ENCODE data around the gene VIM.

VIM gene

GRCh38 chr10:17239345-17240085 is 11.5 kb downstream of the VIM start:
- H3K9me3 ChIP-seq, result no peaks in the 10 kb centered on the region
- no peaks in the 10 kb centered on the region for H3K27me3 ChIP-seq
- TF ChIP-seq, protein P1, sequence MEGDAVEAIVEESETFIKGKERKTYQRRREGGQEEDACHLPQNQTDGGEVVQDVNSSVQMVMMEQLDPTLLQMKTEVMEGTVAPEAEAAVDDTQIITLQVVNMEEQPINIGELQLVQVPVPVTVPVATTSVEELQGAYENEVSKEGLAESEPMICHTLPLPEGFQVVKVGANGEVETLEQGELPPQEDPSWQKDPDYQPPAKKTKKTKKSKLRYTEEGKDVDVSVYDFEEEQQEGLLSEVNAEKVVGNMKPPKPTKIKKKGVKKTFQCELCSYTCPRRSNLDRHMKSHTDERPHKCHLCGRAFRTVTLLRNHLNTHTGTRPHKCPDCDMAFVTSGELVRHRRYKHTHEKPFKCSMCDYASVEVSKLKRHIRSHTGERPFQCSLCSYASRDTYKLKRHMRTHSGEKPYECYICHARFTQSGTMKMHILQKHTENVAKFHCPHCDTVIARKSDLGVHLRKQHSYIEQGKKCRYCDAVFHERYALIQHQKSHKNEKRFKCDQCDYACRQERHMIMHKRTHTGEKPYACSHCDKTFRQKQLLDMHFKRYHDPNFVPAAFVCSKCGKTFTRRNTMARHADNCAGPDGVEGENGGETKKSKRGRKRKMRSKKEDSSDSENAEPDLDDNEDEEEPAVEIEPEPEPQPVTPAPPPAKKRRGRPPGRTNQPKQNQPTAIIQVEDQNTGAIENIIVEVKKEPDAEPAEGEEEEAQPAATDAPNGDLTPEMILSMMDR (IDR thresholded peaks at IDR 0.05; ENCODE audit: low read depth, low read length), result no peak
- H3K36me3 ChIP-seq, result no peaks in the 10 kb centered on the region; the same call in 1 of the 2 replicates
- no peaks in the 10 kb centered on the region for H3K4me1 ChIP-seq
- H3K4me3 ChIP-seq (ENCODE audit: low read depth, low read length), result no peak overlapping the region
- DNase-seq, result no peak

DNA sequence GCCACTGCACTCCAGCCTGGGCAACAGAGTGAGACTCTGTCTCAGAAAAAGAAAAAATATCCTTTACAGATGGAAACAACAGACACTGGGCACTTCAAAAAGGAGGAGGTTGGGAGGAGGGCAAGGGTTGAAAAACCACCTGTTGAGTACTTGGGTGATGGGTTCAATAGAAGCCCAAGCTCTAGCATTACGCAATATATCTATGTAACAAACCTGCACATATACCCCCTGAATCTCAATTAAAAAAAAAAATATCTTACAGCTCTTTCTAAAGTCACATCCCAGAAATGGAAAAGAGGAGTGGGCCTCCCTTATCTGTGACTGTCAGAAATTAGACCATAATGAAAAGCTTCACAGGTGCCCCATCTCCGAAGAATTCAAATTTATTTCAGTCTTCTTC is 12.1 kb downstream of the VIM start:
- DNase-seq, result no peak

GRCh38 chr10:17240616-17241015 is 12.6 kb downstream of the VIM start:
- H3K4me1 ChIP-seq, result no peaks in the 10 kb centered on the region
- no peaks in the 10 kb centered on the region for H3K36me3 ChIP-seq
- DNase-seq, result no peak
- no peaks in the 10 kb centered on the region for H3K9me3 ChIP-seq
- no peaks in the 10 kb centered on the region for H3K27me3 ChIP-seq
- TF ChIP-seq, protein P1 (IDR thresholded peaks at IDR 0.05; ENCODE audit: low read depth, low read length), result no peak
- H3K4me3 ChIP-seq (ENCODE audit: low read depth, low read length), result no peak overlapping the region

More for the DNA sequence above, 12.1 kb downstream of the VIM start:
- H3K4me3 ChIP-seq (ENCODE audit: low read depth, low read length), result no peak overlapping the region
- no peaks in the 10 kb centered on the region for H3K4me1 ChIP-seq
- no peaks in the 10 kb centered on the region for H3K27me3 ChIP-seq
- H3K36me3 ChIP-seq, result no peaks in the 10 kb centered on the region; the same call in 1 of the 2 replicates
- TF ChIP-seq, protein P1 (IDR thresholded peaks at IDR 0.05; ENCODE audit: low read depth, low read length), result no peak
- H3K9me3 ChIP-seq, result no peaks in the 10 kb centered on the region

- TF ChIP-seq, protein P1 (IDR thresholded peaks at IDR 0.05; ENCODE audit: low read depth, low read length), result no peak
- H3K27me3 ChIP-seq, result no peaks in the 10 kb centered on the region
- H3K36me3 ChIP-seq, result no peaks in the 10 kb centered on the region
- H3K4me1 ChIP-seq, result no peaks in the 10 kb centered on the region
- H3K4me3 ChIP-seq (ENCODE audit: low read depth, low read length), result no peak overlapping the region
- DNase-seq, result no peak
- no peaks in the 10 kb centered on the region for H3K9me3 ChIP-seq
These were observed 13.7 kb downstream of the VIM start for GRCh38 chr10:17241611-17242333.

DNA sequence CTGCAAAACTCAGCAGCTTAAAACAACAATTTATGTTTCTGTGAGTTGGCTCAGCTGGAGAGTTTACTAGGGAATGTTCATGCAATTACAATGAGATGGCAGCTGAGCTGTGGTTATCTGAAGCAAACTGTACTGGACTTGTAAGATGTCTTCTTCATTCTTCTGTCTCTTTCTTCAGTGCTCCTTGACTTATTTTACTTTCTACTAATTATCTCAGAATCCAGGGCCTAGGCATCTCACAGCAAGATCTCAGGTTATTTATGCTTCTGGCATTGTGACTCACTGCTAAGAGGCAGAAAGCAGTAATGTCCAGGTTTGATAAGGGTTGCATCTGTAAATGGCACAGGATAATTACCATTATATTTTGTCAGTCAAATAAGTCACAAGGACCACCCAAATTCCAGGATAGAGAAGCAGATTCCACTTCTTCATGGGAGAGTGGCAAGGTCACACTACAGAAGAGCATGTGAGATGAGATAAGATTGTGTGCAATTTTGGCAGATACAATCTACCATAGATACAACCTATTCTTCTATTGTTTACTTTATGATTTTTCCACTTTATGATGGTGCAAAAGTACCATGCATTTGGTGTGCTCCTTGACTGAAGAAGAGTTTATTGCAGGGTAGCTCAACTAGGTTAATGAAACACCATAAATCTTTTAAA is 16.8 kb downstream of the VIM start:
- Histone ChIP-seq H3K36me3 (no peaks in the 10 kb centered on the region), H3K4me1 (no peaks in the 10 kb centered on the region), H3K9me3 (no peaks in the 10 kb centered on the region), H3K4me3 (ENCODE audit: low read depth, low read length) (no peak overlapping the region), H3K27me3 (no peaks in the 10 kb centered on the region)
- TF ChIP-seq, protein P1 (IDR thresholded peaks at IDR 0.05; ENCODE audit: low read depth, low read length), result no peak
- DNase-seq, result no peak
